Breast epithelium (tissue), 4 donors: ENCODE results near the gene KRTAP10-8. TPM values are rescaled to one million over a fixed set of nuclear protein-coding genes. Genes with fewer than 3 reads are reported as not detected.

Source experiments
- DNase-seq, 2 donors: peaks; one replicate each; pipeline ENCODE4 v3.0.0-alpha.2; 2019; ENCODE audit warnings: low spot score in 2 of 2
- H3K27ac ChIP-seq, 2 donors: fragments of 200-600 bp; sonication (generic) in 1 of 2; one replicate each; pipeline ENCODE4 v1.5.1; 2016 to 2019; ENCODE audit warnings: mild to moderate bottlenecking in 1 of 2
- H3K27me3 ChIP-seq, 2 donors: fragments of 200-600 bp; sonication (generic) in 1 of 2; one replicate each; pipeline versions ENCODE4 v1.5.1 to v1.6.0; 2017 to 2019; ENCODE audit warnings: control low read depth in 1 of 2, mild to moderate bottlenecking in 1 of 2
- H3K36me3 ChIP-seq: fragments of 200-600 bp; one replicate; pipeline ENCODE4 v1.5.1; 2019
- H3K4me1 ChIP-seq, 2 donors: fragments of 200-600 bp; sonication (generic); one replicate each; pipeline ENCODE4 v1.5.1; 2016 to 2019; ENCODE audit warnings: control low read depth in 1 of 2
- H3K4me3 ChIP-seq, 3 donors: fragments of 200-600 bp; sonication (generic); 1 replicate in 2 of 3; 2 replicates in 1 of 3; pipeline ENCODE4 v1.5.1; 2016 to 2019; ENCODE audit warnings: mild to moderate bottlenecking in 3 of 3, moderate library complexity in 2 of 3
- H3K9me3 ChIP-seq, 2 donors: fragments of 200-600 bp; sonication (generic) in 1 of 2; one replicate each; pipeline ENCODE4 v1.5.1; 2016 to 2019; ENCODE audit warnings: control low read depth in 1 of 2
- POLR2A ChIP-seq: fragments of 450-650 bp; IDR thresholded peaks from one replicate; pipeline ENCODE4 v1.6.1; 2016; ENCODE audit warnings: antibody characterized with exemption, mild to moderate bottlenecking, moderate library complexity
- POLR2AphosphoS5 ChIP-seq, 3 donors: sonication (generic); formaldehyde crosslinking; IDR thresholded peaks; one replicate each; pipeline ENCODE4 v1.6.1; 2017; ENCODE audit warnings: antibody characterized with exemption in 3 of 3
- intact Hi-C: fragments of 100-400 bp; cut with DNase I; formaldehyde crosslinking; loops from one replicate; pipeline ENCODE4 v1.15.1; 2023; ENCODE audit warnings: low total_unique reads
- total RNA-seq, 3 donors: library from RNA; depleted of rRNA; stranded (reverse); fragments of >200 nt; gene quantifications; one replicate each; pipeline ENCODE4 v1.1.0, GENCODE V29; 2016
- TF ChIP-seq, protein P1 (sequence below), 3 donors: fragments of 450-650 bp; IDR thresholded peaks; one replicate each; pipeline ENCODE4 v1.5.1; 2016 to 2017; ENCODE audit warnings: antibody characterized with exemption in 3 of 3, mild to moderate bottlenecking in 3 of 3, moderate library complexity in 3 of 3

Gene KRTAP10-8
- total RNA-seq, 3 donors from 2014 or later: not detected

DNA sequence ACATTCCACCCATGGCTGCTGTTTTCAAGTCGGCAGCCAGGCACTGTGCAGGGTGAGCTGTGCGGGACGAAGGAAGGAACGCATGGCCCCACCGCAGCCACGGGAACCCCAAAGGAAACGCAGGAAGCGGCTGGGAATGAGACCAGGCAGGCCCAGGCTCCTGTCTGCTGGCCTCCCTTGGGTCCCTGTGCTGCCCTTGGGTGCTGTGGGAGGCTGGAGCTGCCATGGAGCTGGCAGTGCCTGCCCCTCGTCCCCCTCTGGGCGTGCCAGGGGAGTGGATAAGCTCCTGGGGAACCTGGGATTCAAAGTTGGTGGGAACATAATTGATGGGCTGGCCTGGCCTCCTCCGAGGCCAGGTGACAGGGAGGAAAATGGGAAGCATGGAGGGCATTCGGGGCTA lies 43.6 kb upstream of the KRTAP10-8 start:
- intact Hi-C loops: no loop called here
- H3K9me3 ChIP-seq: peaks cover 7 to 9% of the 10 kb centered on the region in 2 donors
- TF ChIP-seq, protein P1, sequence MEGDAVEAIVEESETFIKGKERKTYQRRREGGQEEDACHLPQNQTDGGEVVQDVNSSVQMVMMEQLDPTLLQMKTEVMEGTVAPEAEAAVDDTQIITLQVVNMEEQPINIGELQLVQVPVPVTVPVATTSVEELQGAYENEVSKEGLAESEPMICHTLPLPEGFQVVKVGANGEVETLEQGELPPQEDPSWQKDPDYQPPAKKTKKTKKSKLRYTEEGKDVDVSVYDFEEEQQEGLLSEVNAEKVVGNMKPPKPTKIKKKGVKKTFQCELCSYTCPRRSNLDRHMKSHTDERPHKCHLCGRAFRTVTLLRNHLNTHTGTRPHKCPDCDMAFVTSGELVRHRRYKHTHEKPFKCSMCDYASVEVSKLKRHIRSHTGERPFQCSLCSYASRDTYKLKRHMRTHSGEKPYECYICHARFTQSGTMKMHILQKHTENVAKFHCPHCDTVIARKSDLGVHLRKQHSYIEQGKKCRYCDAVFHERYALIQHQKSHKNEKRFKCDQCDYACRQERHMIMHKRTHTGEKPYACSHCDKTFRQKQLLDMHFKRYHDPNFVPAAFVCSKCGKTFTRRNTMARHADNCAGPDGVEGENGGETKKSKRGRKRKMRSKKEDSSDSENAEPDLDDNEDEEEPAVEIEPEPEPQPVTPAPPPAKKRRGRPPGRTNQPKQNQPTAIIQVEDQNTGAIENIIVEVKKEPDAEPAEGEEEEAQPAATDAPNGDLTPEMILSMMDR (IDR thresholded peaks at IDR 0.05): no peak
- TF ChIP-seq POLR2AphosphoS5 (IDR thresholded peaks at IDR 0.05) (no peak), POLR2A (no peak)
- peaks cover 0 to 15% of the 10 kb centered on the region in 2 donors for H3K27me3 ChIP-seq
- no peaks in the 10 kb centered on the region for H3K36me3 ChIP-seq
- H3K4me3 ChIP-seq: no peak overlapping the region
- H3K27ac ChIP-seq: no peak overlapping the region
- H3K4me1 ChIP-seq: no peaks in the 10 kb centered on the region
- peak in 1 of 2 donors; percentile 22 for DNase-seq

DNA sequence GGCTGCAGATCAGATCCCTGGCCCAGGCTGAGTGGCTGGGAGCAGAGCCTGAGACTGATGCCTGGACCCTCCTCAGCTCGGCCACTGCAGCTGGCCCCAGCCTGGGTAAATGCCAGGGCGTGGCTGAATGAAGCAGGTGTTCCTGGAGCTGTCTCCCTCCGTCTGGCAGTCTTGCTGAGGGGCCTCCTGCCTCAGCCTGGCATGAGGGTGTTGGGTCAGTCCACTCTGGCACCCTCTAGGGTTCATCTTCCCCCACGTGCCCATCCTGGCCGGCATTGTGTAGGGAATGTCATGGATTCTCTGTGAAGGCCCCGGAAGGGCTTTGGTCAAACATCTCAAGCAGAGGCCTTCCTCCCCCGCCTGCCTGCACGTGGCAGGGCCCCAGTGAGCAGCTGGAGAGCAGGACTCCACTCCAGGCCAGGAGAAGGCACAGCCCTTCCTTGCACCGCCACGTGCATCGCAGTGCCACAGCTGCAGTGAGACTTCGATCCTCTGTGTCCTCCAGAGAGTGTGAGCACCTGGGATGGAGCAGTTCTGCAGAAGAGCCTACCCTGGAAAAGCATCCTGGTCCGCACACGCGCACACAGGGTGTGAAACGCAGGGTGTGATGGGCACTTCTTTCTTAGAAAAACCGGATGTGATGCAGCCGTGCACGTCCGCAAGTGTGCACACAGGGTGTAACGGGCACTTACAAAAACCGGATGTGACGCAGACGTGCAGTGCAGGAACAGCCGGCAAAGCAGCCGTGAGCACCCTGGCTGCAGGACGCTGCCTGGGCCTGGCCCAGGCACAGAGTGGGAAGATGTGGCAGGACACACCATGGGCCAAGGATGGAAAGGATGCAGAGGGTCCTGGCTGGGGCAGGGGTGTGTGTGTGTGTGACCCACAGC lies 43.0 kb upstream of the KRTAP10-8 start:
- Histone ChIP-seq H3K9me3 (peaks cover 7 to 9% of the 10 kb centered on the region in 2 donors), H3K4me3 (no peak overlapping the region), H3K36me3 (no peaks in the 10 kb centered on the region), H3K27me3 (peaks cover 0 to 20% of the 10 kb centered on the region in 2 donors), H3K4me1 (no peaks in the 10 kb centered on the region), H3K27ac (no peak overlapping the region)
- TF ChIP-seq, protein P1 (IDR thresholded peaks at IDR 0.05): no peak
- TF ChIP-seq POLR2AphosphoS5 (IDR thresholded peaks at IDR 0.05) (no peak), POLR2A (no peak)
- DNase-seq: peak in 1 of 2 donors; percentile 36
- intact Hi-C loops: no loop called here

DNA sequence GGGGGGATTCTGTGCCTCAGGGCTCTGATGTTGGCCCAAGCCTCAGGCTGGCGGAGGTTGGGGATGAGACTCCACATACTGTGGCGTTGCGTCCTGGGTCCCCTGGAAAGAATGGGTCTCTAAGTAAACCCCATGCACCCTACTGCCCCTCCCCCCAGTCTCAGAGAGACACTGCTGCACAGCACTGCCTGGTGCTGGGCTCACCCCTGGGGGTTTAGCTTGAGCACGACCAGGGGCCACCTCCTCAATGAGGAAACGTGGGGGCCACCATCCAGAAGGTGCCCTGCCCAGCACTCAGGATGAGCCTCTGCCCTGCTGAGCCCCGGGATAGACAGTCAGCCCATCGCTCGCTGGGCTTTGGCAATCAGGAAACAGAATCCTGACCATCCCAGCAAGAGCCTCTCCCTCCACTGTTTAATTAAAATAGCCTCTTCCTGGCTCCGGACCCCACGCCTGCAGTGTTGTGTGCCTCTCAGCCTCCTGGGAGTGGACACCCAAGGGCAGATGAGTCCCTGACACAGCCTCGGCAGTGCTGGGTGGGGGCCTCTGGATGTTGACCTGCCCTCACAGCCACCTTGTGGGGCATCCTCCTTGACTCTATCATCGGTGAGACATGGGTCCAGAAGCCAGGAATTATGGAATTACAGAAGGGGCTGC lies 41.9 kb upstream of the KRTAP10-8 start:
- DNase-seq: peak in 1 of 2 donors; percentile 27

DNA sequence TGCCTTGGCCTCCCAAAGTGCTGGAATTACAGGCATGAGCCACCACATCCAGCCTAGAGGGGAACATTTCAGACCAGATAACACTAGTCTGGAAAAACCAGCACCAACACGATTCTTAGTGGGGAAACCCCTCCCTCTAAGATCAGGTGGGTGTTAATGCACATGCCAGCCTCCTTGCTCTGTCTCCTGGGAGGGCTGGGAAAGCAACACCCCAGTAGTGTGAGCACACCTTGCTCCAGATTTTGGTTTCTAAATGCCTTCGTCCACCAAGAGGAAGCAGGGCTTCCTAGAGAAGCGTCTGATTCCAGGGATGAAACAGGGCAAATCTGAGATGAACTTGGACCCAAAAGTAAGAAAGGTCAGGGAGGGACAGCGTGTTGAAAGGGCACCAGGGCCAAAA lies 40.6 kb upstream of the KRTAP10-8 start:
- Histone ChIP-seq H3K27ac (no peak overlapping the region), H3K4me3 (no peak overlapping the region), H3K4me1 (no peaks in the 10 kb centered on the region), H3K9me3 (peaks cover 9 to 14% of the 10 kb centered on the region in 2 donors), H3K27me3 (peaks cover 0 to 25% of the 10 kb centered on the region in 2 donors), H3K36me3 (no peaks in the 10 kb centered on the region)
- TF ChIP-seq POLR2AphosphoS5 (IDR thresholded peaks at IDR 0.05) (no peak), POLR2A (no peak)
- TF ChIP-seq, protein P1 (IDR thresholded peaks at IDR 0.05): no peak
- intact Hi-C loops: no loop called here
- DNase-seq: no peak

More for the DNA sequence above, 41.9 kb upstream of the KRTAP10-8 start:
- Histone ChIP-seq H3K27ac (no peak overlapping the region), H3K4me3 (no peak overlapping the region), H3K27me3 (peaks cover 0 to 25% of the 10 kb centered on the region in 2 donors), H3K36me3 (no peaks in the 10 kb centered on the region), H3K4me1 (no peaks in the 10 kb centered on the region), H3K9me3 (peaks cover 7 to 9% of the 10 kb centered on the region in 2 donors)
- TF ChIP-seq, protein P1 (IDR thresholded peaks at IDR 0.05): no peak
- TF ChIP-seq POLR2A: no peak
- no peak for TF ChIP-seq POLR2AphosphoS5 (IDR thresholded peaks at IDR 0.05)
- intact Hi-C loops: no loop called here
